NCI-H526 treated with DMSO at 0.1 percent for 48 hours (cell line): ENCODE results near the gene CDC42BPB.
A peak's percentile ranks its signal among the peaks of the same experiment; 100 is the strongest.

Experiments used
- DNase-seq: peaks from one replicate; lab custom pipeline; 2025; lab: John Stamatoyannopoulos, UW

CDC42BPB gene

DNA sequence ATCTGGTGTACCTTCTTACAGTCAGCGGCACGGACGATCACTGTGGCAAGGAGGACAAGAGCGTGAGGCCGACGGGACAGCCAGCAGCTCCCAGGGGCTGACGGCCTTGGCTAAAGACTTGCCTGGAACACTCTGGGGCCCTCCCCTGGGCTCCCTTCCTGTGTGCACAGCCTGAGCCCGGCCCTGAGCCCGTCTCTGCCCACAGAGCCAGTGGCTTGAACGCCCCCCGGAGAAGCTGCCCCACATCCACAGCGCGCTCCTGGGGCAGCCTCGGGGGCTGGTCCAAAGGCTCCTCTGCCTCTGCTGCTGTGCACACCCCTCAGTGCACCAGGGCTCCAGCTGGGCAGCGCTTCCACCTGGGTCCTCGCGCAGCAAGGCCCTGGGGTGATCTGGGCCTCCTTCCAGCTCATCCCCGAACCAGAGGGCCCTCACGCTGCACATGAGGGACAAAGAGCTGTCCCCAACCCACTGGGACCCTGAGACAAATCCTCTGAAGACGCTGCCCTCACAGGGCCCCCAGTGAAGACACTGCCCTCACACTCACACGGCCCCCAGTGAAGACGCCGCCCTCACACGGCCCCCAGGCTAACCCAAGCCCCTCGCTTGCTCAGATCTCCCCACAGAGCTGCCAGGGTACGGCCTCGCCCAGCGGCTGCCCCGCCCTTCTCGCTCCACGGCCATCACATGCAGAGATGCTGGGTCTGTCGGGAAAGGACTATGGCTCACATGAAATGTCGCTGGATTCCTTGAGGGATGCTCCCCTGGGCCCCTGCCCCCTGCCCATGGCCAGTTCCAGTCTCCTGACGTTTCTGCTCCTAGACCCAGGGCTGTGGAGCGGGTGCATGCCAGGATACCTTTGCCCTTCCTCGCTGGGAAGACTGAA, 112.7 kb downstream of the CDC42BPB start:
- no peak for DNase-seq

- DNase-seq: no peak
Observed at GRCh38 chr14:102943979-102944378, 113.4 kb downstream of the CDC42BPB start.

DNA sequence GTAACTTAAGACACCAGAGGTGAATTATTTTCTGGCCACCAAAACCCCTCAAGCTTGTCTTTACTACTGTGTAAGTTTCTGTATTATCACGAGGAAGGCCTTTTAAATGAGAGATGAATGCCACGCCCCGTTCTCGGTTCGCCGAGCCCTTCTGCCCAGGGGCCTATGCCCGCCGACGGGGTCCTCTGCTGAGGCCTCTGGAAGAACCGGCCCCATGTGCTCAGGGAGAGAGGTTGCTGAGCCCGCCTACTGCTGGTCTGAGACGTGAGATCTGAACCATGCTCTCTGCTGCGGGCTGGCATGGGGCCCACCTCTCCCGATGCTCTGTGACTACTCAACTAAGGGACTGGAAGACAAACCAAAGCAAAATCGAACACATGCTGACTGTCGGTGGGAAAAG, 113.9 kb downstream of the CDC42BPB start:
- DNase-seq: no peak

DNA sequence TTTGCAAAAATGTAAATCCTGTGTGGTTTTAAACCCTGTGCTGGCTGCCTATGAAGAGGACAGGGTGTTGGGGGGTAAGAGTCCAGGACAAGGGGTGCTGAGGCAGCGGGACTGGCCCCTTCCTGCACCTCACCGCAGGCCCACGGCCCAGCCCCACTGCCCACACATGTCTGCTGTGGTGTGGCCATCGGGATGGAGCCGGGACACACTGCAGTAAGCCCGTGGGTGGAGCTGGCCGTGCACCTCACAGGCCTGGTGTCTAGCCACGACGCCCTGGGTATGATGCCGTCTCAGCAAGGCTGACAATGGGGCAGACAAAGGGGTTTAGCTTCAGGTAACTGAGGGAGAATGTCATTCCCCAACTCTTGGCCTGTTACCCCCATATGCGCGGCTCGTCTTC, 115.3 kb downstream of the CDC42BPB start:
- DNase-seq: no peak

- no peak for DNase-seq
Observed at GRCh38 chr14:102941419-102942011, 115.8 kb downstream of the CDC42BPB start.

- DNase-seq: no peak
Observed at GRCh38 chr14:102940729-102941362, 116.5 kb downstream of the CDC42BPB start.

GRCh38 chr14:102939820-102940561, 117.4 kb downstream of the CDC42BPB start:
- no peak for DNase-seq

GRCh38 chr14:102939329-102939728, 118.0 kb downstream of the CDC42BPB start:
- DNase-seq: no peak

DNA sequence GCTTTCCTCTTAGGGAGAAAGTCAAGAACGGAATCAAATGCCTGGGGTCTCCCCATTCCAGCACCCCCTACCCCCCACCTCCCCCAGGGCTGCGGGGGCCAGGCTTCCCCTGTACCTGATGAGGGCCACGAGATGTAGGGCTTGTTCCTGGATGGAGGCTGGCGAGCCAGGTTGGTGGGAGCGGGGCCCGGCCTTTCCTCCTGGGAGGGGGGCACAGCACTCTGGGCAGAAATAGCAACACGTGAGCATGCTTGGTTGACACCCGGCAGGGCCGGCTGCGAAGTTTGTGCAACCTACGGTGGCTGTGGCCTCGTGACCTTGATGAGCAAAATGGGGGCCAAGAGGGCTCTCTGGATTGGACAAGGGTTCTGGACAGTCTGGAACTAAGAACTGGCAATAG, 119.2 kb downstream of the CDC42BPB start:
- DNase-seq: no peak

DNA sequence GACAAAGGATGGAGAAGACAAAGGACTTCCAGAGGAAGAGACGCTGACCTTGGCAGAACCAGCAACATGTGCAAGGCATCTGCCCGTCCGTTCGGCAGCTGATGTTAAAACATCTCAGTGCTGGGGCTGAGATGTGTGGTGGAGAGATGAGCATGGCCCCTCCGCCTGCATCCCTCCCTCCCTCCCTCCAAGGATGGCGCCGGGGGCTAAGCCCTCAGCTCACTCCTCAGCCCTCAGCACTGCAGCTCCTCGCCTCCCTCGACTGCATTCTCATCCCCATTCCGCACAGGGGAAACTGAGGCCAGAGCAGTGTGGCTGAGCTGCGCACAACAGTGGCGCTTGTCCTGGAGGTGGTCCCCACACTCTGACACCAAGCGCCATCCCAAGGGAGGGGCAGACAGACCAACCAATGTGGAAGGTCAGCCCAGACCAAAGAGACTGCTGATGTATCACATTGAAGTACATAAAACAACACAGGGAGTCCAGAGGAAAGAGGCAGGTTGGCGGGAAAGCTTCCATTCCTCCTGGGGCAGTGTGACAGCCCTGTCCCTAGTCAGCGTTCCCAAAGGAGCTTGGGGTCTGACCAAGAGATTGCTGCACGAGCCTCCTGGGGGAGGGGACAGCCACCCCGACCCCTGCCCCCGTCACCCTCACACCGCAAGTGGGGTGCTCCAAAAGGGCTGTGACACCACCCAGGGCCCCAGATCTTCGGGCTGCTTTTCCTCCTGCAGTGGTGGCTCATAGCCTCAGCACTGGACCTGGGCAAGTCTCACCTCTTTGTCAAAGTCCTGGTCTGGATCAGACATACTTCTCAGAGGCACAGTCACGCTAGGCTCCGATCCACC, 119.8 kb downstream of the CDC42BPB start:
- no peak for DNase-seq

GRCh38 chr14:102935756-102936155, 121.6 kb downstream of the CDC42BPB start:
- DNase-seq: peak; percentile 32

DNA sequence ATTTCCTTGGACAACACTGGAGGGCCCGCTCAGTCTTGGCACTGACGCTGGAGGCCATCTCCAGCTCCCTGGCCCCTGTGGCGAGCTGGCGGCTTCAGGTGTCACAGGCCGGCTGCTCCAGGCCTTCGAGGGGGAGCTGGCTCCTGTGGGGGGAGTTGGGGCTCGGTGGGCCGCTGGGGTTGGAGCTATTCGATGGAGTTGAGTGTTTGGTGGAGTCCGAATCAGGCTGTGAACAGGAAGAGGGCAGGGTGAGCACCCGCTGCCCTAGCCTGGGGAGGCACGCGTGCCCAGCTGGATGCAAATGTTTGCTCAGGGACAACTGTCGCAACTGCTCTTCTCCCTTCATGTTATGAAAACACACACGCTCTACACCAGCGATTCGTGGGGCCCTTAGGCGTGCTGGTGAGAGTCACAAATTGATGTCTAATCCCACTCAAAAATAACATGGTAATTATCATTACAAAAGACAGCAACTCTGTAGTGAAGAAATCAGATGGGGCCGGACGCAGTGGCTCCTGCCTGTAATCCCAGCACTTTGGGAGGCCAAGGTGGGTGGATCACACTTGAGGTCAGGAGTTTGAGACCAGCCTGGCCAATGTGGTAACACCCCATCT, 123.6 kb downstream of the CDC42BPB start:
- peak; percentile 30 for DNase-seq

- DNase-seq: no peak
Observed at GRCh38 chr14:102932484-102933248, 124.7 kb downstream of the CDC42BPB start.

DNA sequence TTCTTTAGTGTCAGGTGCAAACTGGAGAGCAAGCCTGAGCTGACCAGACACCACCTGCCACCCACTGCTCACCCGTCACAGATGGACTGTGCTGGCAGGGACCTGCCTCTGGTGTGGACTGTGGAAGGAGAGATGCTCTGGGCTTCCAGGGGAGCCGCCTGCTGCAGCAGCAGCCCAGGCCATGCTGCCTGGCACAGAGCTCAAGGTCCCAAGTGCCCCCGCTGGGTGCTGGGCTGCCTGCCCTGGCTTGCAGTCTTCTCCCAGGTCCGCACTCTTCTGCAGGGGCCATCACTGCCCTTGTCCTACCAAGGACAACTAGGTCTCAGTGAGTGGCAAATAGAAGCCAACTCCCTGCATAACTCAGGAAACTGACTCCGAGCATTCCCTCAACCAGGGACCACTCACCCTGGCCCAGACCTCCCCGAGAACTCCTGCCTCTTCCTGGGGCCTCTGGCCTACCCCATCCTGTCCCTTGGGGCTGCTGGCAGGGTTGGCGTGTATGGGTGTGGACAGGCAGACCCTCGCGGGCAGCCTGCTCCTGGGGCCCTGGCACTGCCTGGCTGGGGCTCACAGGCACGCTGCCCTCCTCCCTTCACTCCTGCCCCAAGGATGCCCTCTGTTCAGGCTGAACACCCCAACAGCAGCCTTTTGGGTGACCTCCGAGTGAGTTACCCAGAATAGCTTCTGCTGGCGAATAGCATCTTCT, 125.6 kb downstream of the CDC42BPB start:
- no peak for DNase-seq

DNA sequence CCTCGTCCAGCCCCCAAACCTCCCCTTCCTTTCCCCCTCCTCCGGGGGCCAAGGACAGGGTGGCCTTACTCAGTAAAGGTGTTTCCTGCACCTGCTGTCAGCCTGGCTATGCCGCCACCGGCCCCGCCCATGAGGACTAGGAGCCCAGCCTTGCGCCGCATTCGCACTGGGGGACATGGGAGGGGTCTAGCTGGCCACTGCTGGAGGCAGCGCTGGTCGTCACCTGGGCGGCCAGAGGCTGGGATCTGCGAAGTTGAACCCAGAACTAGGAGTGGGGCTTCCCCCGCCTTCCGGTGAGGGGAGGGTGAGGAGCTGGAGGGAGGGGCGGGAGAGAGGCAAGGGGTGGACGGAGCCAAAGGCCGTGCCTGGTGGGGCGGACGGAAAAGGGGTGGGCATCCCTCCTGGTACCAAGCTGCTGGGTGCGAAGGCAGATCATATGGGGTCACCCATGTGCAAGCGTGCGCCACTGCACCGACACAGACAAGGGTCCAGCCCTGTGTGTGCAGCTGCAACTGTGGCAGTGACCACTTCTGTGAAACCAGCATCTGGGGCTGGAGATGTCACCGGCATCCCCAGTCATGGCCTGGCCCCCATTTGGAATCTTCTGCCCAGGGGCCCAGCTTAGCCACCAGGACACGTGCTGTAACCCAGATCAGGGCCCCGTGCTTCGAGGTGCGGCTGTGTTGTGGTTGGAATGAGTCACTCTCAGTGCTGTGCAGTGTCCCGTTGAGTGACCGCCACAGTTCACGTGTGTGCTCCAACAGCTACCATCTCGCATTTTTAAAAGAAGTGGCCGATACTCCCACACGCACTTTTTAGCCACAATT, 126.4 kb downstream of the CDC42BPB start:
- DNase-seq: no peak

DNA sequence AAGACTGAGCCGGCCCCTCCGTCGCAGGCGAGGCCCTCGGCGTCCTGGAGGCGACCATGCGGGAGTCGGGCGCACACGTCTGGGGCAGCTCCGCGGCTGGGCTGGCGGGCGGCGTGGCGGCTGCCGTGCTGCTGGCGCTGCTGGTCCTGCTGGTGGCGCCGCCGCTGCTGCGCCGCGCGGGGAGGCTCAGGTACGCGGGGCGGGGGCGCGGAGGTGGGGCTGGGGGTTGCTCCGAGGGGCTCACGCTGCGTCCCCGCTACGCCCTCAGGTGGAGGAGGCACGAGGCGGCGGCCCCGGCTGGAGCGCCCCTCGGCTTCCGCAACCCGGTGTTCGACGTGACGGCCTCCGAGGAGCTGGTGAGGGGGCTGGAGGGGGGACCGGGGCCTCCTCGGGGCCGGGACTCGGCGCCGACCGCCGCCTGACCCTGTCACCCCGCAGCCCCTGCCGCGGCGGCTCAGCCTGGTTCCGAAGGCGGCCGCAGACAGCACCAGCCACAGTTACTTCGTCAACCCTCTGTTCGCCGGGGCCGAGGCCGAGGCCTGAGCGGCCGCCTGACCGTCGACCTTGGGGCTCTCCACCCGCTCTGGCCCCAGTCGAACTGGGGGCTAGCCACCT, 127.1 kb downstream of the CDC42BPB start:
- no peak for DNase-seq

- DNase-seq: no peak
Observed at GRCh38 chr14:102929241-102930137, 127.9 kb downstream of the CDC42BPB start.
